HEK293 (cell line): ENCODE data around the gene CLK2.
A peak's percentile ranks its signal among the peaks of the same experiment; 100 is the strongest.

Experiments
- EGR2 ChIP-seq: fragments of 450-650 bp; formaldehyde crosslinking; IDR thresholded peaks from 2 replicates; pipeline ENCODE4 v1.5.1; 2016; ENCODE audit warnings: low read depth, missing biosample characterization, missing genetic modification characterization
- IKZF3 ChIP-seq: fragments of 450-650 bp; IDR thresholded peaks from 2 replicates; pipeline ENCODE4 v1.5.0; 2018; ENCODE audit warnings: missing biosample characterization, mild to moderate bottlenecking, missing genetic modification characterization, moderate library complexity
- KLF10 ChIP-seq: fragments of 450-650 bp; IDR thresholded peaks from 2 replicates; pipeline ENCODE4 v1.5.1; 2018; ENCODE audit warnings: missing biosample characterization, mild to moderate bottlenecking, missing genetic modification characterization
- KLF9 ChIP-seq: fragments of 450-650 bp; formaldehyde crosslinking; IDR thresholded peaks from 2 replicates; pipeline ENCODE4 v1.5.1; 2016; ENCODE audit warnings: missing biosample characterization, missing genetic modification characterization, low read depth
- PRDM10 ChIP-seq: fragments of 450-650 bp; formaldehyde crosslinking; IDR thresholded peaks from 2 replicates; pipeline ENCODE4 v1.5.1; 2016; ENCODE audit warnings: missing biosample characterization, missing genetic modification characterization
- SCRT2 ChIP-seq: fragments of 450-650 bp; formaldehyde crosslinking; IDR thresholded peaks from 2 replicates; pipeline ENCODE4 v1.5.1; 2016; ENCODE audit warnings: missing biosample characterization, missing genetic modification characterization
- SP3 ChIP-seq: fragments of 450-650 bp; formaldehyde crosslinking; IDR thresholded peaks from 2 replicates; pipeline ENCODE4 v1.5.1; 2016; ENCODE audit warnings: missing biosample characterization, missing genetic modification characterization
- YY1 ChIP-seq: fragments of 450-650 bp; formaldehyde crosslinking; IDR thresholded peaks from 2 replicates; pipeline ENCODE4 v1.5.1; 2018; ENCODE audit warnings: missing biosample characterization, missing genetic modification characterization
- ZBTB17 ChIP-seq: fragments of 450-650 bp; formaldehyde crosslinking; IDR thresholded peaks from 2 replicates; pipeline ENCODE4 v1.5.1; 2016; ENCODE audit warnings: missing biosample characterization, missing genetic modification characterization
- ZBTB26 ChIP-seq: fragments of 450-650 bp; formaldehyde crosslinking; optimal IDR thresholded peaks from 2 replicates; pipeline ENCODE3; 2016; ENCODE audit warnings: missing biosample characterization, mild to moderate bottlenecking, missing genetic modification characterization
- ZBTB7A ChIP-seq: fragments of 450-650 bp; formaldehyde crosslinking; IDR thresholded peaks from 2 replicates; pipeline ENCODE4 v1.5.1; 2016; ENCODE audit warnings: low read depth, missing biosample characterization, missing genetic modification characterization
- ZNF2 ChIP-seq: fragments of 450-650 bp; formaldehyde crosslinking; IDR thresholded peaks from 2 replicates; pipeline ENCODE4 v1.5.1; 2016; ENCODE audit warnings: missing biosample characterization, missing genetic modification characterization
- ZNF248 ChIP-seq: fragments of 450-650 bp; formaldehyde crosslinking; IDR thresholded peaks from 2 replicates; pipeline ENCODE4 v1.5.1; 2017; ENCODE audit warnings: missing biosample characterization, missing genetic modification characterization
- ZNF280D ChIP-seq: fragments of 450-650 bp; formaldehyde crosslinking; IDR thresholded peaks from 2 replicates; pipeline ENCODE4 v1.5.1; 2016; ENCODE audit warnings: missing biosample characterization, missing genetic modification characterization
- ZNF324 ChIP-seq: fragments of 450-650 bp; formaldehyde crosslinking; IDR thresholded peaks from 2 replicates; pipeline ENCODE4 v1.5.1; 2016; ENCODE audit warnings: missing biosample characterization, missing genetic modification characterization
- ZNF37A ChIP-seq: fragments of 450-650 bp; IDR thresholded peaks from 2 replicates; pipeline ENCODE4 v1.5.1; 2018; ENCODE audit warnings: missing biosample characterization, missing genetic modification characterization
- ZNF561 ChIP-seq: fragments of 450-650 bp; IDR thresholded peaks from 2 replicates; pipeline ENCODE4 v1.5.1; 2018; ENCODE audit warnings: missing biosample characterization, missing genetic modification characterization, borderline replicate concordance
- ZNF660 ChIP-seq: fragments of 450-650 bp; IDR thresholded peaks from 2 replicates; pipeline ENCODE4 v1.5.1; 2018; ENCODE audit warnings: missing biosample characterization, mild to moderate bottlenecking, missing genetic modification characterization
- ZNF677 ChIP-seq: fragments of 450-650 bp; IDR thresholded peaks from 2 replicates; pipeline ENCODE4 v1.5.0; 2018; ENCODE audit warnings: missing biosample characterization, mild to moderate bottlenecking, missing genetic modification characterization, moderate library complexity
- ZNF704 ChIP-seq: fragments of 450-650 bp; formaldehyde crosslinking; IDR thresholded peaks from 2 replicates; pipeline ENCODE4 v1.5.1; 2016; ENCODE audit warnings: missing biosample characterization, missing genetic modification characterization
- ZNF785 ChIP-seq: fragments of 450-650 bp; formaldehyde crosslinking; IDR thresholded peaks from 2 replicates; pipeline ENCODE4 v1.5.1; 2016; ENCODE audit warnings: missing biosample characterization, missing genetic modification characterization
- ZXDB ChIP-seq: fragments of 450-650 bp; formaldehyde crosslinking; IDR thresholded peaks from 2 replicates; pipeline ENCODE4 v1.5.1; 2016; ENCODE audit warnings: missing biosample characterization, missing genetic modification characterization
- TF ChIP-seq, protein P1 (sequence below): fragments of 450-650 bp; formaldehyde crosslinking; IDR thresholded peaks from 2 replicates; pipeline ENCODE4 v1.5.1; 2016; ENCODE audit warnings: missing biosample characterization, missing genetic modification characterization
- TF ChIP-seq, protein P2 (sequence below): fragments of 450-650 bp; formaldehyde crosslinking; IDR thresholded peaks from 2 replicates; pipeline ENCODE4 v1.5.1; 2016; ENCODE audit warnings: missing biosample characterization, missing genetic modification characterization

CLK2 gene

GRCh38 chr1:155277070-155277901, 4.0 kb upstream of the CLK2 start, which contains the start of gene HCN3 (continued):
- TF ChIP-seq, protein P1, sequence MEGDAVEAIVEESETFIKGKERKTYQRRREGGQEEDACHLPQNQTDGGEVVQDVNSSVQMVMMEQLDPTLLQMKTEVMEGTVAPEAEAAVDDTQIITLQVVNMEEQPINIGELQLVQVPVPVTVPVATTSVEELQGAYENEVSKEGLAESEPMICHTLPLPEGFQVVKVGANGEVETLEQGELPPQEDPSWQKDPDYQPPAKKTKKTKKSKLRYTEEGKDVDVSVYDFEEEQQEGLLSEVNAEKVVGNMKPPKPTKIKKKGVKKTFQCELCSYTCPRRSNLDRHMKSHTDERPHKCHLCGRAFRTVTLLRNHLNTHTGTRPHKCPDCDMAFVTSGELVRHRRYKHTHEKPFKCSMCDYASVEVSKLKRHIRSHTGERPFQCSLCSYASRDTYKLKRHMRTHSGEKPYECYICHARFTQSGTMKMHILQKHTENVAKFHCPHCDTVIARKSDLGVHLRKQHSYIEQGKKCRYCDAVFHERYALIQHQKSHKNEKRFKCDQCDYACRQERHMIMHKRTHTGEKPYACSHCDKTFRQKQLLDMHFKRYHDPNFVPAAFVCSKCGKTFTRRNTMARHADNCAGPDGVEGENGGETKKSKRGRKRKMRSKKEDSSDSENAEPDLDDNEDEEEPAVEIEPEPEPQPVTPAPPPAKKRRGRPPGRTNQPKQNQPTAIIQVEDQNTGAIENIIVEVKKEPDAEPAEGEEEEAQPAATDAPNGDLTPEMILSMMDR, result peak; percentile 36; the same call in 1 of the 2 replicates
- TF ChIP-seq, protein P2, sequence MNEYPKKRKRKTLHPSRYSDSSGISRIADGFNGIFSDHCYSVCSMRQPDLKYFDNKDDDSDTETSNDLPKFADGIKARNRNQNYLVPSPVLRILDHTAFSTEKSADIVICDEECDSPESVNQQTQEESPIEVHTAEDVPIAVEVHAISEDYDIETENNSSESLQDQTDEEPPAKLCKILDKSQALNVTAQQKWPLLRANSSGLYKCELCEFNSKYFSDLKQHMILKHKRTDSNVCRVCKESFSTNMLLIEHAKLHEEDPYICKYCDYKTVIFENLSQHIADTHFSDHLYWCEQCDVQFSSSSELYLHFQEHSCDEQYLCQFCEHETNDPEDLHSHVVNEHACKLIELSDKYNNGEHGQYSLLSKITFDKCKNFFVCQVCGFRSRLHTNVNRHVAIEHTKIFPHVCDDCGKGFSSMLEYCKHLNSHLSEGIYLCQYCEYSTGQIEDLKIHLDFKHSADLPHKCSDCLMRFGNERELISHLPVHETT (tag by site-specific recombination), result 0 out of 2 replicates have a peak, but pooled peaks have one; percentile 14
- TF ChIP-seq ZBTB7A (tag by site-specific recombination) (no peak), ZNF324 (0 out of 2 replicates have a peak, but pooled peaks have one; percentile 29), YY1 (peak; percentile 14; the same call in 1 of the 2 replicates), ZNF677 (tag by site-specific recombination) (no peak), ZXDB (tag by site-specific recombination) (peak; percentile 70), ZNF280D (tag by site-specific recombination) (no peak), ZNF660 (tag by site-specific recombination) (peak; percentile 93), ZNF2 (tag by site-specific recombination) (0 out of 2 replicates have a peak, but pooled peaks have one; percentile 23), ZNF785 (0 out of 2 replicates have a peak, but pooled peaks have one; percentile 53), PRDM10 (0 out of 2 replicates have a peak, but pooled peaks have one; percentile 39), EGR2 (peak; percentile 52), IKZF3 (tag by site-specific recombination) (peak; percentile 86), ZNF561 (tag by site-specific recombination) (peak; percentile 77; the same call in 1 of the 2 replicates), KLF9 (tag by site-specific recombination) (peak; percentile 83), ZBTB26 (tag by site-specific recombination) (peak; percentile 88), SP3 (peak; percentile 88), KLF10 (tag by site-specific recombination) (peak; percentile 95), SCRT2 (tag by site-specific recombination) (peak; percentile 93), ZNF704 (tag by site-specific recombination) (no peak), ZNF37A (tag by site-specific recombination) (peak; percentile 62; the same call in 1 of the 2 replicates), ZBTB17 (tag by site-specific recombination) (peak; percentile 73), ZNF248 (tag by site-specific recombination) (no peak)
